Measurements from ENCODE around the gene MTMR3.

- TF ChIP-seq POLR2A (IDR thresholded peaks at IDR 0.05) (no peak), CTCF (IDR thresholded peaks at IDR 0.05) (no peak)
Observed at GRCh38 chr22:29842740-29843139, 40.2 kb upstream of the MTMR3 start.

Measured in right lobe of liver (tissue), 4 donors.